Kidney tubule cell (primary cell): ENCODE measurements around the gene SMTNL1.

ENCODE experiments used
- DNase-seq: peaks from one replicate; pipeline ENCODE4 v3.0.0-alpha.2; 2018; ENCODE audit warnings: low spot score

SMTNL1 gene

DNA sequence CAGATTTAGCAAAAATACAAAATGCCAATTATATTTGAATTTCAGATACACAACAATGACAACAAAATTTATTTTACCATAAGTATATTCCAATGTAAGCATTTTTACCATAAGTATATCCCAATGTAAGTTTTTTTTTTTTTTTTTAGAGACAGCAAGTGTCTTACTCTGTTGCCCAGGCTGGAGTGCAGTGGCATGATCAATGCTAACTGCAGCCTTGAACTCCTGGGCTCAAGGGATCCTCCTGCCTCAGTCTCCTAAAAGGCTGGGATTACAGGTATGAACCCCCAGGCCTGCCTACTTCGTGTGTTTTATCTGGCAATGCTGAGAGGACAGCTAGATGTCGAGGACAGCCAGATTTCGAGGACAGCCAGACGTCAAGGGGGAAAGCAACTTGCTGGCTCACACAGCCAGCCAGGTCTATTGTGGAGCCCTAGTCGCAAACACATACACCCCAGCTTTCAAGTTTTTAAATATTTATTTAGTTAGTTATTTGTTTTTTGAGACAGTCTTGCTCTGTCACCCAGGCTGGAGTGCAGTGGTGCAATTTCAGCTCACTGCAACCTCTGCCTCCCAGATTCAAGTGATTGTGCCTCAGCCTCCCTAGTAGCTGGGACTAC is 59.0 kb downstream of the SMTNL1 start:
- no peak for DNase-seq

DNA sequence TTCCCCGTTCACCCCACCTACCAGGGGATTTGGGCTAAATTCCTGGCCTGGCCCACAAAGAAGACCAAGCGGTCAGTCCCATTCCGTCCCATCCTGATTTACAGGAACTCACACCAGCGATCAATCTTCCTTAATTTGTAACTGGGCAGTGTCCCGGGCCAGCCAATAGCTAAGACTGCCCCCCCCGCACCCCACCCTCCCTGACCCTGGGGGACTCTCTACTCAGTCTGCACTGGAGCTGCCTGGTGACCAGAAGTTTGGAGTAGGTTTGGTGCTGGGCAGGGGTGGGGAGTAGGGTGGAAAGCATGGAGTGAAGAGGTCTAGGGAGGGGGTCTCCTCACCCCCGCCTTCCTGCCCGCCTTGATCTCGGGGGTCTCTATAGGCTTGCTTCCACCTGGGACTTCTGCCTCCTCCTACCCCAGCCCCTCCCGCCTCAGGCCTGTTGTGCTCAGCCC is 60.1 kb downstream of the SMTNL1 start, which contains the start of gene SERPING1:
SERPING1 (plus strand) TSS at position 225 of the 455 bp plus-strand sequence. CDS start 586 bp downstream, outside the sequence.
- DNase-seq = no peak

DNA sequence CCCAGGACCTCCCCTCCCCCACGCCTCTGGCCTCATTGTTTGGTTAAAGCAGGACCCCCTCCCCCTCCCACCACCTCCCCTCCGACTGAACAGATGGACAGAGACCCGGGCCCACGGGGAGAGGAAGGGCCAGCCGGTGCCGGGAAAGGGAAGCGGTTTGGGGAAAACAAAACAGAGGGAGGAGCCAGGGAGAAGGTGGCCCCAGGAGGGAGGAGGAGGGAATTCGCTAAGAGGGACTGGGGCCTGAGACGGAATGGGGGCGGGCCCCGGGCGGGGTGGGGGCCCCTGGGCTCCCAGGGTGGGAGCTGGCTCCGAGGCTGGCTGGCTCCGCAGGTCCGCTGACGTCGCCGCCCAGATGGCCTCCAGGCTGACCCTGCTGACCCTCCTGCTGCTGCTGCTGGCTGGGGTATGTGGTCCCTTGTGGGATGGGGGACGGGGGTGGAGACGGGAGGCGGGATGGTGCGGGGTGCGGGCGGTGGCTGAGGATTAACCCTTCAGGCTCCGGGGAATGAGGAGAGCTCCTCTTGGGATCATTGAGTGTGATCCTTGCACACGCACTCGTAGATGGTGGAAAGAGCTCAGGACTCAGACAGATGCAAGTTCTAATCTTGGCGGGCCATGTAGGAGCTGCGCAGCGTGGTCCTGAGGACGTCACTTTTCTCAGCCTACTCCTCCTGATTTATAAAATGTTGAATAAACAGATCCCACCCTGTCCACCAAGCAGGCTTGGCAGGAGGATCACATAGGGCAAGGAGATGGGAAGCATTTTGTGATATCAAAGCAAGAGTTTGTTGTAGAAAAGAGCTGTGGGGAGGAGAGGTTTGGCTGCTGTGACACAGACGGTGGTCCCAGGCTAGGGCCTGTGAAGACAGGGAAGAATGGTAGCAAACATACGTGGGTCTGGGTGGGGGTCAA is 60.8 kb downstream of the SMTNL1 start:
- peak; percentile 50 for DNase-seq

DNA sequence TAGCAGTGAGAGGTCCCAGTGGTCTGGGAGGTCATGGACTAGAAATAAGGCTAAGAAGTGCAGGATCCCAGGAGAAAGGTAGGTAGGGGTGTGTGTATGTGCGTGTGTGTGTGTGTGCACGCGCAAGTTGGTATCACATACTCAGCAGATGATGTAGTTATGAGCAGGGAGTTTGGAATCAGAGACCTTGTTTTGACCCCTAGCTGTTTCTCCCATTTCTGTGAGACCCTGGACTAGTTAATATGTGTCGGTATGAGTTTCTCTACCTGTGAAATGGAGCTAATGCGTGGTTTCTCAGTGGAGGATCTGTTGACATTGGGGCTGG is 61.4 kb downstream of the SMTNL1 start:
- peak; percentile 72 for DNase-seq

DNA sequence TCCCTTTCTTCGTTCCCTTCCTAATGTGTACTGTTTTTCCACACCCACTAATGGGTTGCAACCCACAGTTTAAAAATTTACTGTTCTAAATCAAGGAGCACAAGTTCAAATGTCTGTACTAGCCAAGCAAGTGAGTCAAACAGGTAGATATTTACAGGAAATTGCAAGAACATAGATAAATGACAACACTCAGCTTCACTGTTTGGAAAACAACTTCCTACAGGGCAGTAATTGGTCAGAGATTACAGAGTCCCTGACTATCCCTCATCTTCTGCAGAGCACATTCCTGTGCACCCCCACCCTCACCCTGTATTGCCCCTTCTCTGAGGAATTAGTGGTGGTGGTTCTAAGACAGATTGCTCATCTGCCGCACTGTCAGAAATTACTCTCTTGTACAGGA is 62.0 kb downstream of the SMTNL1 start:
- DNase-seq = peak; percentile 47
